Osteocyte (in vitro differentiated cells): Measurements from ENCODE around the gene SAMM50. TPM values are rescaled to one million over a fixed set of nuclear protein-coding genes. Genes with fewer than 3 reads are reported as not detected.

Source experiments
- DNase-seq: peaks from one replicate; pipeline ENCODE4 v3.0.0; 2021; ENCODE audit warnings: mixed read lengths; ENCODE audit not compliant: unreplicated experiment; ENCODE audit errors: extremely low spot score
- H3K27ac Mint-ChIP-seq: one replicate; pipeline ENCODE4 v1.8.0; 2021; ENCODE audit warnings: mild to moderate bottlenecking, mixed read lengths; ENCODE audit not compliant: unreplicated experiment
- H3K27me3 Mint-ChIP-seq: one replicate; pipeline ENCODE4 v1.8.0; 2021; ENCODE audit warnings: mixed read lengths; ENCODE audit not compliant: unreplicated experiment
- H3K36me3 Mint-ChIP-seq: one replicate; pipeline ENCODE4 v1.8.0; 2021; ENCODE audit warnings: mixed read lengths; ENCODE audit not compliant: unreplicated experiment
- H3K4me1 Mint-ChIP-seq: one replicate; pipeline ENCODE4 v1.8.0; 2021; ENCODE audit warnings: mixed read lengths; ENCODE audit not compliant: unreplicated experiment
- H3K4me3 Mint-ChIP-seq: one replicate; pipeline ENCODE4 v1.8.0; 2021; ENCODE audit warnings: mild to moderate bottlenecking, moderate library complexity, mixed read lengths; ENCODE audit not compliant: unreplicated experiment
- H3K9me3 Mint-ChIP-seq: one replicate; pipeline ENCODE4 v1.8.0; 2021; ENCODE audit warnings: mixed read lengths; ENCODE audit not compliant: unreplicated experiment
- total RNA-seq: library from RNA; stranded (reverse); gene quantifications from 2 replicates; pipeline ENCODE4 v1.2.1, GENCODE V29; 2021
- TF ChIP-seq, protein P1 (sequence below): fragments of 200-600 bp; sonication (generic); IDR thresholded peaks from 2 replicates; pipeline ENCODE4 v1.5.0; 2021; ENCODE audit warnings: antibody characterized with exemption, mild to moderate bottlenecking, moderate library complexity

SAMM50 gene
- total RNA-seq, 1 donor from 2014 or later = 42.6 TPM

DNA sequence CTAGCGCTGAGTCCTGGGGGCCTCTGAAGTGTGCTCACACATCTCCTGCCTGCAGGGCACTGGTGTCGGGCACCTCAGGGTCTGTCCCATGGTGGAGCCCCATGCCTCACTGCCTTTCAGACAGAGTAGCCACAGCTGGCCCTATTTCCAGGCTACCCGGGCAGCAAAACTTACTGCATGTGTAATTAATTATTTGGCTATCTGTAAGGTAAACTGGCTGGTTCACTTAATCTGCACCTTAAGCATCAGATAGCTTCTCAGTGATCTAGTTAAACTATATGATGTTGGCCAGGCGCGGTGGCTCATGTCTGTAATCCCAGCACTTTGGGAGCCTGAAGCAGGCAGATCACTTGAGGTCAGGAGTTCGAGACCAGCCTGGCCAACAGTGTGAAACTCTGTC lies 26.3 kb upstream of the SAMM50 start:
- Mint-ChIP-seq H3K9me3 (no peaks in the 10 kb centered on the region), H3K36me3 (peaks cover 3% of the 10 kb centered on the region)
- no peak for DNase-seq

GRCh38 chr22:43931771-43932170 lies 23.5 kb upstream of the SAMM50 start:
- Mint-ChIP-seq H3K36me3 (peaks cover 3% of the 10 kb centered on the region), H3K4me3 (no peak overlapping the region), H3K27me3 (no peaks in the 10 kb centered on the region), H3K27ac (peak overlapping the region; percentile 35), H3K4me1 (no peaks in the 10 kb centered on the region), H3K9me3 (no peaks in the 10 kb centered on the region)
- TF ChIP-seq, protein P1, sequence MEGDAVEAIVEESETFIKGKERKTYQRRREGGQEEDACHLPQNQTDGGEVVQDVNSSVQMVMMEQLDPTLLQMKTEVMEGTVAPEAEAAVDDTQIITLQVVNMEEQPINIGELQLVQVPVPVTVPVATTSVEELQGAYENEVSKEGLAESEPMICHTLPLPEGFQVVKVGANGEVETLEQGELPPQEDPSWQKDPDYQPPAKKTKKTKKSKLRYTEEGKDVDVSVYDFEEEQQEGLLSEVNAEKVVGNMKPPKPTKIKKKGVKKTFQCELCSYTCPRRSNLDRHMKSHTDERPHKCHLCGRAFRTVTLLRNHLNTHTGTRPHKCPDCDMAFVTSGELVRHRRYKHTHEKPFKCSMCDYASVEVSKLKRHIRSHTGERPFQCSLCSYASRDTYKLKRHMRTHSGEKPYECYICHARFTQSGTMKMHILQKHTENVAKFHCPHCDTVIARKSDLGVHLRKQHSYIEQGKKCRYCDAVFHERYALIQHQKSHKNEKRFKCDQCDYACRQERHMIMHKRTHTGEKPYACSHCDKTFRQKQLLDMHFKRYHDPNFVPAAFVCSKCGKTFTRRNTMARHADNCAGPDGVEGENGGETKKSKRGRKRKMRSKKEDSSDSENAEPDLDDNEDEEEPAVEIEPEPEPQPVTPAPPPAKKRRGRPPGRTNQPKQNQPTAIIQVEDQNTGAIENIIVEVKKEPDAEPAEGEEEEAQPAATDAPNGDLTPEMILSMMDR = no peak
- no peak for DNase-seq

More for the DNA sequence above, 26.3 kb upstream of the SAMM50 start:
- TF ChIP-seq, protein P1 = no peak
- Mint-ChIP-seq H3K4me3 (no peak overlapping the region), H3K27ac (no peak overlapping the region), H3K4me1 (peaks cover 2% of the 10 kb centered on the region), H3K27me3 (no peaks in the 10 kb centered on the region)

- no peak overlapping the region for H3K27ac Mint-ChIP-seq
- no peak for DNase-seq
- no peaks in the 10 kb centered on the region for H3K27me3 Mint-ChIP-seq
- peaks cover 6% of the 10 kb centered on the region for H3K9me3 Mint-ChIP-seq
- peaks cover 16% of the 10 kb centered on the region for H3K36me3 Mint-ChIP-seq
- TF ChIP-seq, protein P1 = no peak
- no peaks in the 10 kb centered on the region for H3K4me1 Mint-ChIP-seq
- H3K4me3 Mint-ChIP-seq = no peak overlapping the region
These were observed 13.8 kb upstream of the SAMM50 start for GRCh38 chr22:43941449-43941848.

GRCh38 chr22:43944670-43945430 lies 10.4 kb upstream of the SAMM50 start:
- no peak overlapping the region for H3K27ac Mint-ChIP-seq
- H3K27me3 Mint-ChIP-seq = no peaks in the 10 kb centered on the region
- peaks cover 11% of the 10 kb centered on the region for H3K36me3 Mint-ChIP-seq
- peaks cover 6% of the 10 kb centered on the region for H3K9me3 Mint-ChIP-seq
- no peak overlapping the region for H3K4me3 Mint-ChIP-seq
- DNase-seq = no peak
- no peaks in the 10 kb centered on the region for H3K4me1 Mint-ChIP-seq
- TF ChIP-seq, protein P1 = no peak

- H3K4me3 Mint-ChIP-seq = no peak overlapping the region
- peaks cover 11% of the 10 kb centered on the region for H3K36me3 Mint-ChIP-seq
- TF ChIP-seq, protein P1 = peak; percentile 59
- H3K9me3 Mint-ChIP-seq = peaks cover 6% of the 10 kb centered on the region
- H3K27me3 Mint-ChIP-seq = no peaks in the 10 kb centered on the region
- H3K27ac Mint-ChIP-seq = no peak overlapping the region
- DNase-seq = no peak
- no peaks in the 10 kb centered on the region for H3K4me1 Mint-ChIP-seq
These were observed 9.4 kb upstream of the SAMM50 start for GRCh38 chr22:43945632-43946383.
